D341Med (cell line): ENCODE measurements around the gene CLEC18C.
"Not testable (repeated sequence)": the region's sequence is repeated elsewhere in the genome, so short reads cannot be mapped to it uniquely, and the experiment has no call there.

Experiments used
- DNase-seq: peaks from one replicate; pipeline ENCODE4 v3.0.0; 2012; ENCODE audit warnings: low spot score

CLEC18C gene

GRCh38 chr16:70218586-70218985 lies 45.0 kb downstream of the CLEC18C start:
- DNase-seq = not testable (repeated sequence)

GRCh38 chr16:70222574-70222973 lies 49.0 kb downstream of the CLEC18C start:
- DNase-seq = not testable (repeated sequence)

GRCh38 chr16:70223216-70223615 lies 49.6 kb downstream of the CLEC18C start:
- DNase-seq = not testable (repeated sequence)

DNA sequence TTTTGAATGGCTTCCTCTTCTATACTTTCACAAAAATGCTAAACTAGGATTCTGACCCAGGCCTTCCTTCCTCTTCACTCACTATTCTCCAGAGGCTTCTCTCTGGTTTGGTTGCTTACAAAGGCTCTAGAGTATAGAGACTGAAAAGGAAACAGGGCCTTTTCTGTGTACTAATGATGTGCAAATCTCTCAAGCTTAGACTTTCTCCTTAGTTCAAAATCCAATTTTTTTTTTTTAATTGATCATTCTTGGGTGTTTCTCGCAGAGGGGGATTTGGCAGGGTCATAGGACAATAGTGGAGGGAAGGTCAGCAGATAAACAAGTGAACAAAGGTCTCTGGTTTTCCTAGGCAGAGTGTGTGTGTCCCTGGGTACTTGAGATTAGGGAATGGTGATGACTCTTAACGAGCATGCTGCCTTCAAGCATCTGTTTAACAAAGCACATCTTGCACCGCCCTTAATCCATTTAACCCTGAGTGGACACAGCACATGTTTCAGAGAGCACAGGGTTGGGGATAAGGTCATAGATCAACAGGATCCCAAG lies 50.5 kb downstream of the CLEC18C start:
- DNase-seq = not testable (repeated sequence)

- not testable (repeated sequence) for DNase-seq
These were observed 51.1 kb downstream of the CLEC18C start for GRCh38 chr16:70224645-70225044.

DNA sequence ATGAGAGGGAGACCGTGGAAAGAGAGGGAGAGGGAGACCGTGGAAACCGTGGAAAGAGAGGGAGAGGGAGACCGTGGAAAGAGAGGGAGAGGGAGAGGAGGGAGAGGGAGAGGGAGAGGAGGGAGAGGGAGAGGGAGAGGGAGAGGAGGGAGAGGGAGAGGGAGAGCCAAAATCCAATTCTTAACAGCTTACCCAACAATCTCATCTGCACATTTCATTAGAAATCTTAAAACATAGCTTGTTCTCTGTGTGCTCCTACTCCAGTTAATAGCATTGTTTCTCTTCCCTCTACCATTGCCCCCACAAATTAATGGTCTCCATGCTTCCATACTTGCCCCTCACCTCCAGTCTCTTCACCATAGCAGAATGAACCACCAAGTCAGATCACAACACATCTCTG lies 51.8 kb downstream of the CLEC18C start:
- not testable (repeated sequence) for DNase-seq

GRCh38 chr16:70226024-70226423 lies 52.4 kb downstream of the CLEC18C start:
- not testable (repeated sequence) for DNase-seq

DNA sequence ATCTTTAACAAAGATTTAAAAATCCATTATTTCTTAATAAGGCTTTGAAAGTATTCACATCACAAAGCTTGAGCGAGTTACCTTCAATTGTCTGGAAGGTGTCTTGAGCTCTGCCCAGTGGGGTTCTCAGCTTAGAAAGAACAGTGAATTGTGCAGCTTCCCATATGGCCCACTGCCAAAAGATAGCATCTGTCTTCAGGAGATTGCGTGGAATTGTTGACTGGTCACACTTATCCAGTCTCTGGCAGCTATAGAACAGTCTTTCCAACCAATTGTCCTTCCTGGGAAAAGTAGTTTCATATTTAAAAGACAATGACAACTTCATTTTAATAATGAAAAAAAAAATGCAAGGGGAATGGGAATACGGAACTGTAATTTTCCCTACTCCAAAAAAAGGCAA lies 58.2 kb downstream of the CLEC18C start:
- DNase-seq = not testable (repeated sequence)
